NCI-H2196 treated with DMSO at 0.1 percent for 48 hours (cell line): Measurements from ENCODE around the gene SCIN.
"Not testable (repeated sequence)": the region's sequence is repeated elsewhere in the genome, so short reads cannot be mapped to it uniquely, and the experiment has no call there.

Experiments used
- DNase-seq: peaks from one replicate; lab custom pipeline; 2025; ENCODE audit not compliant: unreplicated experiment; lab: John Stamatoyannopoulos, UW

The SCIN gene

DNA sequence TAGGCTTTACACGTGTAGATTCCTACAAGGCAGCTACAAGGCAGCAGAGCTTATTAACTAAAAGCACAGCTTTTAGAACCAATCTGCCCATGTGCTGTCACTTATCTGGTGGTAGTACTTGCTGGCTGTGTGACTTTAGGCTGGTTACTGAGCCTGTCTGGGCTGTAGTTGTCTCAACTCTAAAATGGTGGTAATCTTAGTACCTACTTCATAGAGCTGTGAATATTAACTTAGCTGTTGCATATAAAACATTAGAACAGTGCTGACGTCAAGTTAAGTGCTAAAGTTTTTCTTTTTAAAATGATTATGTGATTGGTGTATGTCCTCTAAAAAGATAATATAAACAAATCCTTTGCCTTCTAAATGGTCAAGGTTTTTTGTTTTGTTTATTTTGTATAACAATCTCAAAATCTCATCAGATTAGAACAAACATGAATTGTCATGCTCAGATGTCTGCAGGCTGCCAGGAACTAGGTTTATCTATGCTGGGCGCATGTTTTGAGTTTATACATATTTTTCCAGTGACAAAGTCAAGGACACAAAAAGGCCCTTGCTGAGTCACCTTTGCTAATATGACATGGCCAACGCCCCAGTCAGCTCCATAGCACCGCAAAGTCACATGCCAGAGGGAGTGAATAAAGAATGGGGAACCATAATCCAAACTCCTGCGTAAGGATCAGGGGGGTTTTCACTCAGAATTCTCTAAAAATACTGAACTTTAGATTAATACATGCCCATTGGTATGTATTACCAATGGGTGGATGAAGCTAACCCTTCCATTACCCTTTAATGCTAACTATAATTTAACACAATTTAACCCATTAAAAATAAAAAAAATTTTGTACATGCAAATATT lies 77.1 kb downstream of the SCIN start:
- DNase-seq, result no peak

DNA sequence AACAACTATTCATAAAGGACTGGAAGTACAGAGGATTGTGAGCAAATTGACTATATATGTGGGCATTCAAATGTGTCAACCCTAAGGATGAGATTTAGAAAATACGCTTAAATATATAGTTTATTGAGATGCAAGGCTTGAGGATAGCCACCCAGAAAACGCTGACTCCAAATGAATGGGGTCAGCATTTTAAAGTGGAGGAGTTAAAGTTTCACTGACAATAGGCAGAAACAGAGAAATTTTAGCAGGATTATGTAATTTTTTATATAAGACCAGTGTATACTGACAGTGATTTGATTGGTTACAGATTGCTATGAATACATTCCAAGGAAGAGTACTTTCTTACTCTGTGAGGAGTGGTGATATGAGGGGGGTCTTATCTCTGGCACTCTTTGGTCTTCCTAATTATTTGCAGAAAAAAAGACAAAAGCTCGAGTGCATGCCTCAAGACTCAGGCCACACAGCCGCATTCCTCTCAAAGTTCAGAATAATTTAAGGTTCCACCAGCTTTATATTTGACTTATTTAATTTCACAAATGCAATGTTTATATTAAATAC lies 78.3 kb downstream of the SCIN start:
- DNase-seq, result no peak

DNA sequence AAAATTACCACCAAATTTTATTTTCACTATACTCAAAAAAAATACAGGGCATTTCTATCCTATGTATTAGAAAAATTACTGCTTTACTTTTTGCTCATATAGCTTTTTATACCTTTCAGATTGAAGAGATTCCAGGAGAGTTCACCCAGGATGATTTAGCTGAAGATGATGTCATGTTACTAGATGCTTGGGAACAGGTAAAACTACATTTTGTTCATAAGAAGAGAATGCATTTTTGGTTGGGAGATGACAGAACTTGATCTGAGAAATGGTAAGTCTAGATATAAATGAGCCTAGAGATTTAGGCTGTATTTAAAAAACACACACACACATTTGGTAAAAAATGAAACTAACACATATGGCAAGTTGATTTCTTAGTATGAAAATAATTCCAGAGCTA lies 78.8 kb downstream of the SCIN start:
- DNase-seq, result no peak

DNA sequence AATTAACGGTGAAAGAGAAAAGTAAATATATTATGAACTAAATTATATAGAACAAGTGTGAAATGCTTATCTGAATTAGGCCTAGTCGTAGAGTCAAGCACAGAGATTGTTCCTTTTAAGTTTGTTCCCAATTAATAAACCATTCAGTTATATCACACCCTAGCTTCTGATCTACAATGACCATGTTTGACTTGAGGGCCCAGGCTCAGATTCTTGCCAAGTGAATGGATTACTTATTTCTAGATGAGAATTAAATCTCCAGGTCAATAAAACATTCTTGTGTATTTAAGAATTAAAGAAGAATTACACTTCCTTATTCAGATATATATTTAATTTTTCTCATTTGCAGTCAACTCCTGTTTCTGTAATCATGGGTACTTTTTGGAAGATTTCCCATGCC lies 79.6 kb downstream of the SCIN start:
- DNase-seq, result no peak

DNA sequence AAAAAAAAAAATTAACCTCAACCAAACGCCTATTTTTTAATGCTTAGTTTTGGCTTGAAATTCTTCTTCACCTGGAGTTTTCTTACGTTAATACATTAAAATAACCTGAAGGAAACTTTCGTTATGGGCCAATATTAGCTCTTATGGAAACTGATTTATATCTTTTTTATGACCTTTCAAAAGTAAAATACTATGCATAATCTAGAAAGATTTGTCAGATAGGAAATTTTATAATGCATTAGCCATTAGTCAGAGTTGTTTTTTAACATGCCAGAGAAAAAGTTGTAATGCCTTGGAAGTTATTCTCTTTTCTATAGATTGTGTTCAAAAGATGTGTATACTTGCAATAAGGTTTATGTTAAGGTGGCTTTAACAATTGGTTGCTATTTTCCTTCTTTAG lies 82.6 kb downstream of the SCIN start:
- no peak for DNase-seq

DNA sequence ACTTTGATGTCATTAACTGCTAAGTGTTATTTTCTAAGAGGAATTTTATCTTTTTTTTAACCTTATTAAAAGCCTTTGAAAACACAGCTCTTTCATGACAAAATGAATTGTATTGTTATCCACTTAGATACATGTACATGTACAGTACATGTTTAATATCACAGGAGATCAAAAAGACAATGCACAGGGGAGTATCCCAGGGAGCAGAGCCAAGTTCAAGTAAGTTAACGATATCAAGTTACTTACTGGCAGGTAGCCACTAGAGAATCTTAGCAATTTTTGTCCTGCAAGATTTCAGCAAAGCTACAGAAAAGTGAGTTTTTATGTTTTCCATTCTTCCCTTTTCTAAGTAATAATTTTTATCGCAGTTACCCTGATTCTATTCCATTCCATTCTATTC lies 83.0 kb downstream of the SCIN start:
- DNase-seq, result no peak

DNA sequence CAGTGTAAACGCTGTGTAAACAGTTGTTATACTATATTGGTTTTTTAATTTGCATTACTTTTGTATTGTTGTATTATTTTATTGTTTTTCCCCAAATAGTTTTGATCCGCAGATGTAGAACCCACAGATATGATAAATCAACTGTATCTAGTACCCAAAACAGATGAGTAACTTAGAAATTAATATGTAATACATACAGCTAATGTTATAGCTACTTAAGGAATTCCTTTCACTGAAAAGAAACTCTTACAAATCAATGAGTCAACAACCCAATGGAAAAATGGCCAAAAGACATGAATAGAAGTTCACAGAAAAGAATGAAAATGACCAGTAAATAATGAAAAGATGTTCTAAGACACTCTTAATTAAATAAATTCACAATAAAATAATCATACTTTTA lies 84.6 kb downstream of the SCIN start:
- DNase-seq, result no peak

DNA sequence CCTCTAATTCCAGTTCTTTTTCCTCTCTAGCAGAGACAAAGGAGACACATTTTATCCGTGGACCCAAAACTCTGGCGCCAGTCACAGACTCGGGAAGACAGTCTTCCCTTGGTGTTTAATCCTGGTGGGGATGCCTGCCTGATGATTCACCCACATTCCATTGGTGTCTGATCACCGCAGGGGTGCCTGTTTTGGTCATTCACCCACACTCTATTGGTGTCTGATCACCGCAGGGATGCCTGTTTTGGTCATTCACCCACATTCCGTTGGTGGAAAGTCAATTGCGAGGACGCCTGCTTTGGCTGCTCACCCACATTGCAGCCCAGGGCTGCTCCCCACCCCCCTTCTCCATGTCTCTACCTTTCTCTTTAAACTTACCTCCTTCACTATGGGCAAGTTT lies 89.9 kb downstream of the SCIN start:
- not testable (repeated sequence) for DNase-seq

DNA sequence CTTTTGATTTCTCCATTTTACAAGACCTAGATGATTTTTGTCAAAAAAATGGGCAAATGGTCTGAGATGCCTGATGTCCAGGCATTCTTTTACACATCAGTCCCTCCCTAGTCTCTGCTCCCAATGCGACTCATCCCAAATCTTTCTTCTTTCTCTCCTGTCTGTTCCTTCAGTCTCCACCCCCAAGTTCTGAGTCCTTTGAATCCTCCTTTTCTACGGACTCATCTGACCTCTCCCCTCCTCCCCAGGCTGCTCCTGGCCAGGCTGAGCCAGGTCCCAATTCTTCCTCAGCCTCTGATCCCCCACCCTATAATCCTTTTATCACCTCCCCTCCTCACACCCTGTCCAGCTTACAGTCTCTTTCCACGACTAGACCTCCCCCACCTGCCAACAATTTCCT lies 90.5 kb downstream of the SCIN start:
- not testable (repeated sequence) for DNase-seq

DNA sequence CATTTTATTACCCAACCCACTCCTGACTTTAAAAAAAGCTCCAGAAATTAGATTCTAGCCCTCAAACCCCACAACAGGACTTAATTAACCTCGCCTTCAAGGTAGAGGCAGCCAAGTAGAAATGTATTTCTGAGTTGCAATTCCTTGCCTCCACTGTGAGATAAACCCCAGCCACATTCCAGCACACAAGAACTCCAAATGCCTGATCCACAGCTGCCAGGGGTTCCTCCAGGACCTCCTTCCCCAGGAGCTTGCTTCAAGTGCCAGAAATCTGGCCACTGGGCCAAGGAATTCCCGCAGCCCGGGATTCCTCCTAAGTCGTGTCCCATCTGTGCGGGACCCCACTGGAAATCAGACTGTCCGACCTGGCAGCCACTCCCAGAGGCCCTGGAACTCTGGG lies 91.1 kb downstream of the SCIN start:
- no peak for DNase-seq

DNA sequence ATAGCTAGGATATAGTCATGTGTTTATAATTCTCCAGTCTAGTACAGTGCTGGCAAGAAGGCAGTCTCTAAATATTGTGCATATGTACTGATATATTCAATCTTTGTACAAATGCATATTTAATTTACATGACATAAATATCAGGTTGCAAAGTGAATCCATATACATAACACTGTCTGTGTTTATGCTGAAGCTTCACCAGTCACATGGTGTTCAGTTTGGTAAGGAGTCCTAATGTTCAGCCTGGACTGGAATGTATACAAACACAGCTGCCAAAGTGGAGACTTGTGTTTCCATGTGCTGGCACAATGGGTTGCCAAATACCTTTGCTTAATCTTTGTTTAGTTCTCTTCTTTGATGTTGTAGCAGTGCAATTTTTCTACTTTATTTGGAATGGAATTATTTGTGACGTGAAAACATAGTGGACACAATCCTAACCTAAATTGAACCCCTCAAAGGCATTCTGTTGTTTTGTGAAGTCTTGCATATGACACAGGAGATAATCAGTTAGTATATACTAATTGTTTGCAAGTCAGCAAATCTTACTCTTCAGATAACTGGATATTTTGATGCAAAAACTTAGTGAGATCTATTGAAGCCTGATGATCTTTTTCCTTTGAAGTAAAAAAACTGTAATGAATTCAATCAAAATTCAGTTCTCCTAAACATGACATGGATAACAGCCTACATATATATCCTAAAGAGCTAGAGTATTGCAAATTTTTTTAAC lies 99.6 kb downstream of the SCIN start:
- DNase-seq, result no peak

DNA sequence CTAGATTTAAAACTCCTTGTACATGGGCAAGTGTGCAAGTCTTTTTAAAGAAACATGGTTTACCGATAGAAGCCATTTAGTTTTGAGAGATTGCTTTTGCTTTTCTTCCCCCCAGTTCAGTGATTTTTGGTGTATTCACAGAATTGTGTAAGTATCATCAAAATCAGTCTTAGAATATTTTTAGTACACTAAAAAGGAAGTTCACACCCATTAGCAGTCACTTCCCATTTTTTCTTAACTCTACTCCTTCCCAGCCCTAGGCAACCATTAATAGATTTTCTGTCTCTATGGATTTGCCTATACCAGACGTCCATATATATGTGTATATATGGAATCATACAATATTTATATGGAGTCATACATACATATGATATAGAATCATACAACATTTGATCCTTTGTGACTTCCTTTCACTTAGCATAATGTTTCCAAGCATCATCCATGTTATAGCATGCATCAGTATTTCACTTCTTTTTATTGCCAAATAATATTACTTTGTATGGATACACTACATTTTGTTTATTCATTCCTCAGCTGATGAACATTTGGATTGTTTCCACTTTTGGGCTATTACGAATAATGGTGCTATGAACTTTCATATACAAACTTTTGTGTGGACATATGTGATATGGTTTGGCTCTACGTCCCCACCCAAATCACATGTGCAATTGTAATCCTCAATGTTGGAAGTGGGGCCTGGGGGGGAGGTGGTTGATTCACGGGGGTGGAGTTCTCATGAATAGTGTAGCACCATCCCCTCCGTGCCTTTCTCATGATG lies 100.4 kb downstream of the SCIN start:
- DNase-seq, result no peak

DNA sequence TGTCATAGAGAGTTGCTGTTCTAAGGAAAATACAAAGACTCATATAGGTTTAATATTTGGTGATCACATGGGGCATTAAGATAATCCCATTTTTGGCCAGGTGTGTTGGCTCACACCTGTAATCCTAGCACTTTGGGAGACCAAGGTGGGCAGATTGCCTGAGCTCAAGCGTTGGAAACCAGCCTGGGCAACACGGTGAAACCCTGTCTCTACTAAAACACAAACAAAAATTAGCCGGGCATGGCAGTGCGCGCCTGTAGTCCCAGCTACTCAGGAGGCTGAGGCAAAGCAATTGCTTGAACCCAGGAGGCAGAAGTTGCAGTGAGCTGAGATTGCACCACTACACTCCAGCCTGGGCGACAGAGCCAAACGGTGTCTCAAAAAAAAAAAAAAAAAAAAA lies 102.9 kb downstream of the SCIN start:
- not testable (repeated sequence) for DNase-seq

DNA sequence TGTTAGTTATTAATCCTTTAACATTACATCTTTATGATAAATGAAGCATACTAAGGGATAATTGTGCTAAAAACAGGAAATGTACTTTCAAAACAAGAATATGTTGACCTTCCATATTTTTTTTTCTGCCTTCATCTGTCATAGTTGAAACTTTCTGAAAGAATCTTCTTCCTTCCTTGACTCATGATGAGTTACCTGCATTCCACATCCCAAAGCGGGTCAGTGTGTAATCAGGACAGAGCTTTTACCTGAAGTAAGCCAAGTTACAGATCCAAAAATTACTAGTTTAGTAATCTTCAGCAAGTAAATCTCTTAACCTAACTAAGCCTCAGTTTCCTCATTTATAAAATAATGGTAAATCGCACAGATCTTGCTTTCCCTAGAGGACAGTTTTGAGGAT lies 103.5 kb downstream of the SCIN start:
- DNase-seq, result no peak

DNA sequence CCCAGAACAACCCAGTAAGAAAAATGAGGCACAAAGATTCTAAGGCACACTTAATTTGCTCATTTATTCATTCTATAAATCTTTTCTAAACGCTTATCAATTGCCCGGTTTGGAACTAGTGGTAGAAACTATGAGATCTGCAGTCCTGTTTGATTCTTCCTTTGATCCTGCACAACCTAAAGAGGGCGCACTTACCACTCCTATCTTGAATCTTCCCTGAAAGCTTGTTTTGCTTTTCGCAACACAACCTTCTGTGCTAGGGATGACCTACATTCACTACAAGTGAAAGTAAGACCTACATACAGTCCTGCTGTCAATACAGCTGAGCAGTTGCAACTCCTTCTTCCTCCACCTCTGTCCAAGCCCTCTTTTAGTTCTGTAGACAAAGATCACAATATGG lies 104.3 kb downstream of the SCIN start:
- DNase-seq, result no peak

DNA sequence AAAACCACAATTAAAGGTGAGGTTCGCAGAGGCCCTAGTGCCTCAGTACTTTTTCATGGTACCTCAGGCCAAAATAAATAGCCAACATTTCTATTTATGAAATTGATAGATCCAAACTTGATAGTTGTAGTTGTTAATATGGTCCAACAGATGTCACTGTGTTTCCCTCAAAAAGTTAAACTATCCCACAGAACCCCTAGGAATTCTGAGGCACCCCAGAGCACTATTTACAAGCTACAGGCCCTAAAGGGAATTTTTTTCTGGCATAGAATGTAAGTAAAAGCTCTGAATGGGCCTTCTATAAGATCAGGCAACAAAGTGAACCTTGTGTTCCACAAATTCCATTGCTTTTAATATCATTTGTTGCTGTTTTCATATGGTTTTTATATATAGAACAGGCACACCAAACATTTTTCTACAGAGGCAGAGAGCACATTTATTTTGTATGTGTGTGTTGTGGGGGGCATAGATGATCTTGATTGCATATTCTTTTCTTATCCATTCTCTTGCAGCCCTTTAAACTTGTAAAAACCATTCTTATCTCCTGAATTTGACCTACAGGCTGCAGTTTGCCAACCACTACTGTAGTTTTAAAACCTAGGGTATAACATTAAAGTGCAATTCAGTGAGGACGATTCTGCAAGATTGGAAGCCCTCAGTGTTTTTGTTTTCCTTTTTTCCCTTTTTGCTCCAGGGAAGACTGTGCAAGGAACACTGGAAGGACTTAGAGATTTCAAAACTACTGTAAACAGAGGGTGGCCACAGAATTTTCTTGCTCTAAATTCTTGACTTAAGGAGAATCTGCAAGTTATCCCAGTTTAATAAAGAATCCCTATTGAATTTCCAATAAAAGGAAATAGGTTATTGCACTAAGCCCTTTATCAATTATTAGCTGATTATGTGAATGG lies 113.4 kb downstream of the SCIN start:
- no peak for DNase-seq

DNA sequence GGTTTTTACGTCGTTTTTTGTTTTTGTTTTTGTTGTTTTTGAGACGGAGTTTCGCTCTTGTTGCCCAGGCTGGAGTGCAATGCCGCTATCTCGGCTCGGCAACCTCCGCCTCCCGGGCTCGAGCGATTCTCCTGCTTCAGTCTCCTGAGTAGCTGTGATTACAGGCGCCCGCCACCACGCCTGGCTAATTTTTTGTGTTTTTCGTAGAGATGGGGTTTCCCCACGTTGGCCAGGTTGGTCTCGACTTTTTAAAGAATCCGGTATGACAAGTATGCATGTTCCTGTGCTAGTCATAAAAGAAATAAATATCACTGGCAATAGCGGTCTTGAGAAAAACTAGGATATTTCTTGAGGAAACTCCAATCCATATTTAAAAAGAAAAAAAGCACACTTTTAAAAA lies 114.2 kb downstream of the SCIN start:
- no peak for DNase-seq

DNA sequence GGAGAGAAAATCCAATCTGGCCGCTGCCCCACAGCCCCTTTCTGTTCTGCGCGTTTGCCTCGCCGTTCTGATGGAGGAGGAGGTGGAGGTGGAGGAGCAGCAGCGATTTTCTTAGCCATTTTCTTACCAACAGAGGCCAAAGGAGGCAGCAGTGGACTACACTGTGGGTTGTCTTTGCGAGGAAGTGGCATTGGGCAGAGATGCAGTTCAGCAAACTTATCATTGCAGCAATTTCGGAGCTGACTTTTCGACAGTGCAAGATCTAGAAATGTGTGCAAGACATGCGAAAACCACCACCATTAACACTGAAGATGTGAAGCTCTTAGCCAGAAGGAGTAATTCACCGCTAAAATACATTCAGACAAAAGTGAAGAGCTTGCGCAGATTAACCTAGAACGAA lies 115.0 kb downstream of the SCIN start:
- DNase-seq, result no peak

DNA sequence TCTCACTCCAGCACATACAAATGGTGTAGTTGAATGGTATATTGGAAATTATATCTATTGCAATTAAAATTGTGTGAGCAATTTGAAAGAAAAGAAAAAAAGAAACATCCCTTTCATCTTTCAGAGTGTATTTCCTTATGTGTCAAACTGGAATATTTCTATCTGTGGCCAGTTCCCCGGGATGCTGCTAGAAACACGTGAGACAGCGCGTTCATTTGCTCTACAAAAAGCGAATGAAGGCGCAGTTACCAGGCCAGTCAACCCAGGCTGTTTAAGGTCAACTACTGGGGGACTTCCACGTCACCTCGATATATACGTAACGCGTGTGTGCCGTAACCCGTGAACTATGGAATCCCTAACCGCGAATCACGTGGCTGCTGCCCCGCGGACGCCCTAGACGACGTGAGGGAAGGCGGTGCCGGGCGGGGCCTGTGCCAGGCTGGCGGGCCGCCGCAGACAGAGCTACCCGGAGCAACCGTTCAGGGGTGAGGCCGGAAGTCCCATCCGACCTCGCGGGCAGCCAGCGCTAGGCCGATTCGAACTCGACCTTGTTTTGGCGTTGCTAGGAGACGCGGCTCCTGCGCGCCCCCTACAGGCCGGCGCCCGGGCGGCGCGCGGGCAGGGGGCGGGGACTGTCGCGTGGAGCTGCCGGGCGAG lies 115.8 kb downstream of the SCIN start:
- DNase-seq, result peak; percentile 96
